ACC112 (cell line): ENCODE measurements around the gene PMPCB.

ENCODE experiments used
- H2AFZ ChIP-seq: fragments of 200-600 bp; sonication (generic); one replicate; pipeline ENCODE4 v1.6.0; 2017; ENCODE audit warnings: antibody characterized with exemption, low read length; ENCODE audit not compliant: unreplicated experiment
- H3K27ac ChIP-seq: fragments of 200-600 bp; sonication (generic); 2 replicates; pipeline ENCODE4 v1.5.1; 2014; ENCODE audit warnings: low read depth, mild to moderate bottlenecking, antibody characterized with exemption, low read length, moderate library complexity
- H3K27me3 ChIP-seq: fragments of 200-600 bp; sonication (generic); 2 replicates; pipeline ENCODE4 v1.6.1; 2014; ENCODE audit warnings: mild to moderate bottlenecking, antibody characterized with exemption, low read length, moderate library complexity, mixed read lengths; ENCODE audit not compliant: insufficient read depth
- H3K36me3 ChIP-seq: fragments of 200-600 bp; sonication (generic); 2 replicates; pipeline ENCODE4 v1.6.1; 2016; ENCODE audit warnings: mild to moderate bottlenecking, antibody characterized with exemption, low read length, moderate library complexity, mixed read lengths; ENCODE audit not compliant: insufficient read depth
- H3K4me1 ChIP-seq: fragments of 200-600 bp; sonication (generic); one replicate; pipeline ENCODE4 v1.6.1; 2016; ENCODE audit warnings: low read length, mixed read lengths; ENCODE audit not compliant: insufficient read depth, unreplicated experiment, control insufficient read depth
- H3K4me3 ChIP-seq: fragments of 200-600 bp; sonication (generic); 2 replicates; pipeline ENCODE4 v1.5.1; 2014; ENCODE audit warnings: mild to moderate bottlenecking, low read depth, low read length
- H3K79me2 ChIP-seq: fragments of 200-600 bp; sonication (generic); one replicate; pipeline ENCODE4 v1.6.0; 2016; ENCODE audit warnings: low read length; ENCODE audit not compliant: control insufficient read depth, unreplicated experiment, insufficient read depth

The PMPCB gene

GRCh38 chr7:103349805-103350204 is 52.6 kb downstream of the PMPCB start:
- peaks cover 8% of the 10 kb centered on the region; the same call in 1 of the 2 replicates for H3K36me3 ChIP-seq
- no peak overlapping the region for H3K27ac ChIP-seq
- H2AFZ ChIP-seq, result no peak overlapping the region
- no peaks in the 10 kb centered on the region for H3K27me3 ChIP-seq
- H3K79me2 ChIP-seq, result peaks cover 72% of the 10 kb centered on the region
- peak overlapping the region; percentile 96 for H3K4me3 ChIP-seq
- peaks cover 21% of the 10 kb centered on the region for H3K4me1 ChIP-seq
